IMR-90 (cell line): ENCODE measurements around the gene CYSRT1. TPM values are rescaled to one million over a fixed set of nuclear protein-coding genes. Genes with fewer than 3 reads are reported as not detected.

Source experiments
- ATAC-seq: fragments of 200-7000 bp; cut with Tn5 transposase; 2 replicates; pipeline ENCODE4 v1.9.1; 2020; ENCODE audit warnings: low read depth, mild to moderate bottlenecking, moderate library complexity
- BruUV-seq: library from RNA; stranded (reverse); fragments of 400-500 nt; replicated peaks from 2 replicates; lab custom pipeline; 2021; lab: Mats Ljungman, UMichigan
- CTCF ChIA-PET: fragments of 300-600 bp; formaldehyde crosslinking; extraction: SDS; loops from one replicate; lab custom pipeline; 2021; ENCODE audit warnings: antibody characterized with exemption; lab: Yijun Ruan, JAX
- POLR2A ChIA-PET: fragments of 300-600 bp; sonication (Branson Sonifier 250); formaldehyde crosslinking; loops from one replicate; lab custom pipeline; 2022; ENCODE audit warnings: antibody characterized with exemption; ENCODE audit not compliant: unreplicated experiment; lab: Charles Lee
- DNase-seq: peaks from one replicate; pipeline ENCODE4 v3.0.0; 2013
- H2AFZ ChIP-seq: replicated peaks from 2 replicates; pipeline ENCODE3; 2013; ENCODE audit warnings: low read length, mild to moderate bottlenecking; ENCODE audit not compliant: poor library complexity
- H2AK5ac ChIP-seq: 2 replicates; pipeline ENCODE4 v1.6.1; 2013; ENCODE audit warnings: low read depth, low read length, inconsistent platforms
- H2AK9ac ChIP-seq: replicated peaks from 2 replicates; pipeline ENCODE3; 2013; ENCODE audit warnings: mild to moderate bottlenecking, low read depth, low read length, moderate library complexity; ENCODE audit not compliant: poor library complexity
- H2BK120ac ChIP-seq: 2 replicates; pipeline ENCODE4 v1.6.1; 2013; ENCODE audit warnings: low read depth, low read length, inconsistent platforms
- H2BK15ac ChIP-seq: 3 replicates; pipeline ENCODE4 v1.6.1; 2013; ENCODE audit warnings: low read depth, low read length, inconsistent platforms
- H2BK20ac ChIP-seq: 2 replicates; pipeline ENCODE4 v1.6.1; 2013; ENCODE audit warnings: low read depth, mild to moderate bottlenecking, inconsistent platforms, low read length, moderate library complexity
- H2BK5ac ChIP-seq: 2 replicates; pipeline ENCODE4 v1.6.1; 2013; ENCODE audit warnings: mild to moderate bottlenecking, low read depth, low read length, inconsistent platforms; ENCODE audit not compliant: poor library complexity, severe bottlenecking
- H3K14ac ChIP-seq: replicated peaks from 2 replicates; pipeline ENCODE4 v1.6.1; 2013; ENCODE audit warnings: low read depth, low read length, inconsistent platforms
- H3K18ac ChIP-seq: 2 replicates; pipeline ENCODE4 v1.6.1; 2013; ENCODE audit warnings: low read depth, low read length, control low read depth
- H3K23ac ChIP-seq: 2 replicates; pipeline ENCODE4 v1.6.1; 2013; ENCODE audit warnings: low read depth, low read length, inconsistent platforms
- H3K27ac ChIP-seq: 2 replicates; pipeline ENCODE4 v1.5.1; 2013; ENCODE audit warnings: mild to moderate bottlenecking, control low read depth, low read length; ENCODE audit not compliant: insufficient read depth
- H3K27me3 ChIP-seq: 2 replicates; pipeline ENCODE4 v1.6.1; 2013; ENCODE audit warnings: low read length; ENCODE audit not compliant: control insufficient read depth, insufficient read depth
- H3K36me3 ChIP-seq: 2 replicates; pipeline ENCODE4 v1.6.1; 2013; ENCODE audit warnings: low read length, mixed read lengths; ENCODE audit not compliant: control insufficient read depth, insufficient read depth
- H3K4ac ChIP-seq: 2 replicates; pipeline ENCODE4 v1.6.1; 2013; ENCODE audit warnings: low read depth, low read length, inconsistent platforms
- H3K4me1 ChIP-seq: 2 replicates; pipeline ENCODE4 v1.6.1; 2013; ENCODE audit warnings: low read length, mixed read lengths; ENCODE audit not compliant: control insufficient read depth, insufficient read depth
- H3K4me2 ChIP-seq: 2 replicates; pipeline ENCODE4 v1.6.1; 2013; ENCODE audit warnings: low read depth, mild to moderate bottlenecking, control low read depth, low read length, moderate library complexity
- H3K4me3 ChIP-seq: 2 replicates; pipeline ENCODE4 v1.5.1; 2013; ENCODE audit warnings: low read depth, mild to moderate bottlenecking, control low read depth, low read length, moderate library complexity; ENCODE audit not compliant: insufficient read depth
- H3K56ac ChIP-seq: 2 replicates; pipeline ENCODE4 v1.6.1; 2013; ENCODE audit warnings: low read length, inconsistent platforms; ENCODE audit not compliant: insufficient read depth; ENCODE audit errors: extremely low read depth
- H3K79me1 ChIP-seq, 2 experiments: 2 replicates each; pipeline ENCODE4 v1.6.1; 2013; ENCODE audit warnings: low read length in 2 of 2, inconsistent platforms in 1 of 2, low read depth in 1 of 2
- H3K9ac ChIP-seq: 2 replicates; pipeline ENCODE4 v1.6.1; 2013; ENCODE audit warnings: low read depth, low read length, control low read depth
- H3K9me1 ChIP-seq: 2 replicates; pipeline ENCODE4 v1.6.1; 2013; ENCODE audit warnings: low read length, inconsistent platforms; ENCODE audit not compliant: insufficient read depth
- H3K9me3 ChIP-seq: 2 replicates; pipeline ENCODE4 v1.6.1; 2013; ENCODE audit warnings: low read length; ENCODE audit not compliant: control insufficient read depth, insufficient read depth
- H4K20me1 ChIP-seq: 2 replicates; pipeline ENCODE4 v1.6.1; 2013; ENCODE audit warnings: low read length, inconsistent platforms; ENCODE audit not compliant: insufficient read depth
- H4K5ac ChIP-seq: 2 replicates; pipeline ENCODE4 v1.6.1; 2013; ENCODE audit warnings: mild to moderate bottlenecking, low read depth, low read length, control low read depth
- H4K8ac ChIP-seq, 2 experiments: 2 replicates each; pipeline ENCODE4 v1.6.1; 2013; ENCODE audit warnings: low read depth in 2 of 2, low read length in 2 of 2, control low read depth in 1 of 2, inconsistent platforms in 1 of 2
- H4K91ac ChIP-seq: 2 replicates; pipeline ENCODE4 v1.6.1; 2013; ENCODE audit warnings: low read depth, low read length, inconsistent platforms; ENCODE audit not compliant: insufficient read depth
- BHLHE40 ChIP-seq: fragments of 150-350 bp; IDR thresholded peaks from 2 replicates; pipeline ENCODE4 v1.6.1; 2016; ENCODE audit warnings: mild to moderate bottlenecking, low read depth, low read length
- CEBPB ChIP-seq: IDR thresholded peaks from 2 replicates; pipeline ENCODE4 v1.6.1; 2012; ENCODE audit warnings: low read depth, low read length, improper control_type of control experiment
- CHD1 ChIP-seq: IDR thresholded peaks from 2 replicates; pipeline ENCODE4 v1.6.1; 2012; ENCODE audit warnings: low read depth, low read length, improper control_type of control experiment
- FOS ChIP-seq: fragments of 150-350 bp; IDR thresholded peaks from 2 replicates; pipeline ENCODE4 v1.6.1; 2016; ENCODE audit warnings: low read depth, low read length
- MAFK ChIP-seq: IDR thresholded peaks from 2 replicates; pipeline ENCODE4 v1.6.1; 2012; ENCODE audit warnings: low read depth, low read length, improper control_type of control experiment
- MAZ ChIP-seq: IDR thresholded peaks from 2 replicates; pipeline ENCODE4 v1.6.1; 2012; ENCODE audit warnings: low read depth, mild to moderate bottlenecking, low read length, improper control_type of control experiment, moderate library complexity, borderline replicate concordance
- MXI1 ChIP-seq: IDR thresholded peaks from 2 replicates; pipeline ENCODE4 v1.6.1; 2012; ENCODE audit warnings: low read depth, mild to moderate bottlenecking, low read length, moderate library complexity, borderline replicate concordance
- NFE2L2 ChIP-seq: fragments of 150-350 bp; IDR thresholded peaks from 2 replicates; pipeline ENCODE4 v1.6.1; 2016; ENCODE audit warnings: low read depth, mild to moderate bottlenecking, low read length
- POLR2A ChIP-seq: IDR thresholded peaks from 2 replicates; pipeline ENCODE4 v1.6.1; 2012; ENCODE audit warnings: mild to moderate bottlenecking, low read depth, low read length
- RAD21 ChIP-seq: IDR thresholded peaks from 2 replicates; pipeline ENCODE4 v1.6.1; 2012; ENCODE audit warnings: low read length, improper control_type of control experiment
- RCOR1 ChIP-seq: IDR thresholded peaks from 2 replicates; pipeline ENCODE4 v1.6.1; 2012; ENCODE audit warnings: mild to moderate bottlenecking, low read length, improper control_type of control experiment; ENCODE audit not compliant: insufficient replicate concordance
- RFX5 ChIP-seq: IDR thresholded peaks from 2 replicates; pipeline ENCODE4 v1.8.0; 2012; ENCODE audit warnings: low read depth, mild to moderate bottlenecking, low read length, moderate library complexity
- SMC3 ChIP-seq: fragments of 150-350 bp; IDR thresholded peaks from 2 replicates; pipeline ENCODE4 v1.6.1; 2016; ENCODE audit warnings: low read depth, mild to moderate bottlenecking, antibody characterized with exemption, low read length, moderate library complexity
- WGBS, 2 experiments: methylation state at CpG; one replicate each; pipeline versions ENCODE4 v1.1.5 to v1.1.7; 2013; ENCODE audit warnings: missing lambda C conversion rate in 2 of 2; ENCODE audit not compliant: insufficient read length in 1 of 2; ENCODE audit errors: extremely low coverage in 2 of 2; 5-methylcytosine and 5-hydroxymethylcytosine counted together
- dilution Hi-C: fragments of 300-500 bp; cut with HindIII; formaldehyde crosslinking; loops from one replicate; pipeline ENCODE4 v1.14.3; 2018; ENCODE audit warnings: low sequenced_read_pairs; ENCODE audit not compliant: unreplicated experiment
- in situ Hi-C: fragments of 300-500 bp; cut with MboI; formaldehyde crosslinking; loops from 3 replicates; pipeline ENCODE4 v1.14.3; 2019; ENCODE audit warnings: low sequenced_read_pairs, inconsistent platforms, mixed read lengths
- intact Hi-C: fragments of 100-400 bp; cut with micrococcal nuclease; formaldehyde crosslinking; loops from 2 replicates; pipeline ENCODE4 v1.10.0; 2022
- polyA plus RNA-seq, 3 experiments: library from polyadenylated mRNA; depleted of rRNA; stranded (reverse); fragments of >200 nt; gene quantifications; 2 replicates each; pipeline ENCODE4 v1.2.3, GENCODE V29; 2012; ENCODE audit warnings: low replicate concordance in 1 of 3
- total RNA-seq: library from RNA; depleted of rRNA; stranded (reverse); fragments of >200 nt; gene quantifications from 2 replicates; pipeline ENCODE4 v1.2.3, GENCODE V29; 2012
- TF ChIP-seq, protein P1 (sequence below): fragments of 150-350 bp; IDR thresholded peaks from 2 replicates; pipeline ENCODE4 v1.6.1; 2017; ENCODE audit warnings: mild to moderate bottlenecking, antibody characterized with exemption, low read length, low read depth
- TF ChIP-seq, protein P2 (sequence below): conservative IDR thresholded peaks from 2 replicates; pipeline ENCODE4 v1.5.1; 2012; ENCODE audit warnings: mild to moderate bottlenecking, low read depth, low read length, improper control_type of control experiment
- TF ChIP-seq, protein P3 (sequence below): fragments of 150-350 bp; IDR thresholded peaks from 2 replicates; pipeline ENCODE4 v1.6.1; 2016; ENCODE audit warnings: low read depth, mild to moderate bottlenecking, low read length, moderate library complexity, borderline replicate concordance

Gene CYSRT1
- total and polyA plus RNA-seq, 2 of the 4 experiments (the other 2 are of a cell fraction), result 0.18 to 0.84 TPM

- BruUV-seq, result no TSS peak
- no peak overlapping the region for H3K56ac ChIP-seq
Observed at GRCh38 chr9:137192448-137192780, 32.6 kb upstream of the CYSRT1 start.

More at GRCh38 chr9:137192448-137192780, 32.6 kb upstream of the CYSRT1 start:
- CTCF ChIA-PET, result no interaction called here
- H3K4me1 ChIP-seq, result peaks cover 11% of the 10 kb centered on the region
- H4K20me1 ChIP-seq, result peaks cover 31% of the 10 kb centered on the region
- no peak overlapping the region for H2BK20ac ChIP-seq
- no peak overlapping the region for H4K91ac ChIP-seq
- in situ Hi-C loops (no loop called here), intact Hi-C loops (no loop called here), dilution Hi-C loops (no loop called here)
- no peak overlapping the region for H2AFZ ChIP-seq
- H2AK9ac ChIP-seq, result peak overlapping the region; percentile 72
- H2AK5ac ChIP-seq, result no peak overlapping the region
- no peaks in the 10 kb centered on the region for H3K9me1 ChIP-seq
- H3K79me1 ChIP-seq, result peaks cover 5 to 72% of the 10 kb centered on the region in 2 experiments
- no peak overlapping the region for H3K14ac ChIP-seq
- no peak overlapping the region for H4K8ac ChIP-seq
- POLR2A ChIA-PET, result no interaction called here
- no peak overlapping the region for H3K9ac ChIP-seq
- peaks cover 26% of the 10 kb centered on the region for H3K36me3 ChIP-seq
- no peak for DNase-seq
- no peak overlapping the region for H3K4me2 ChIP-seq
- no peak overlapping the region for H2BK5ac ChIP-seq
- no peak overlapping the region for H2BK15ac ChIP-seq
- no peak overlapping the region for H3K18ac ChIP-seq
- H2BK120ac ChIP-seq, result no peak overlapping the region
- ATAC-seq, result no peak
- H3K27ac ChIP-seq, result no peak overlapping the region
- no peak overlapping the region for H3K4me3 ChIP-seq
- TF ChIP-seq CEBPB (no peak), MAZ (no peak), CHD1 (no peak), MAFK (no peak), FOS (no peak), RCOR1 (no peak), BHLHE40 (no peak), RAD21 (no peak), SMC3 (no peak), POLR2A (no peak), RFX5 (no peak), MXI1 (no peak), NFE2L2 (no peak)
- TF ChIP-seq, protein P1, sequence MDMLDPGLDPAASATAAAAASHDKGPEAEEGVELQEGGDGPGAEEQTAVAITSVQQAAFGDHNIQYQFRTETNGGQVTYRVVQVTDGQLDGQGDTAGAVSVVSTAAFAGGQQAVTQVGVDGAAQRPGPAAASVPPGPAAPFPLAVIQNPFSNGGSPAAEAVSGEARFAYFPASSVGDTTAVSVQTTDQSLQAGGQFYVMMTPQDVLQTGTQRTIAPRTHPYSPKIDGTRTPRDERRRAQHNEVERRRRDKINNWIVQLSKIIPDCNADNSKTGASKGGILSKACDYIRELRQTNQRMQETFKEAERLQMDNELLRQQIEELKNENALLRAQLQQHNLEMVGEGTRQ, result no peak
- TF ChIP-seq, protein P2, sequence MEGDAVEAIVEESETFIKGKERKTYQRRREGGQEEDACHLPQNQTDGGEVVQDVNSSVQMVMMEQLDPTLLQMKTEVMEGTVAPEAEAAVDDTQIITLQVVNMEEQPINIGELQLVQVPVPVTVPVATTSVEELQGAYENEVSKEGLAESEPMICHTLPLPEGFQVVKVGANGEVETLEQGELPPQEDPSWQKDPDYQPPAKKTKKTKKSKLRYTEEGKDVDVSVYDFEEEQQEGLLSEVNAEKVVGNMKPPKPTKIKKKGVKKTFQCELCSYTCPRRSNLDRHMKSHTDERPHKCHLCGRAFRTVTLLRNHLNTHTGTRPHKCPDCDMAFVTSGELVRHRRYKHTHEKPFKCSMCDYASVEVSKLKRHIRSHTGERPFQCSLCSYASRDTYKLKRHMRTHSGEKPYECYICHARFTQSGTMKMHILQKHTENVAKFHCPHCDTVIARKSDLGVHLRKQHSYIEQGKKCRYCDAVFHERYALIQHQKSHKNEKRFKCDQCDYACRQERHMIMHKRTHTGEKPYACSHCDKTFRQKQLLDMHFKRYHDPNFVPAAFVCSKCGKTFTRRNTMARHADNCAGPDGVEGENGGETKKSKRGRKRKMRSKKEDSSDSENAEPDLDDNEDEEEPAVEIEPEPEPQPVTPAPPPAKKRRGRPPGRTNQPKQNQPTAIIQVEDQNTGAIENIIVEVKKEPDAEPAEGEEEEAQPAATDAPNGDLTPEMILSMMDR, result no peak
- TF ChIP-seq, protein P3, sequence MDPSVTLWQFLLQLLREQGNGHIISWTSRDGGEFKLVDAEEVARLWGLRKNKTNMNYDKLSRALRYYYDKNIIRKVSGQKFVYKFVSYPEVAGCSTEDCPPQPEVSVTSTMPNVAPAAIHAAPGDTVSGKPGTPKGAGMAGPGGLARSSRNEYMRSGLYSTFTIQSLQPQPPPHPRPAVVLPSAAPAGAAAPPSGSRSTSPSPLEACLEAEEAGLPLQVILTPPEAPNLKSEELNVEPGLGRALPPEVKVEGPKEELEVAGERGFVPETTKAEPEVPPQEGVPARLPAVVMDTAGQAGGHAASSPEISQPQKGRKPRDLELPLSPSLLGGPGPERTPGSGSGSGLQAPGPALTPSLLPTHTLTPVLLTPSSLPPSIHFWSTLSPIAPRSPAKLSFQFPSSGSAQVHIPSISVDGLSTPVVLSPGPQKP, result no peak
- WGBS, 2 experiments, result 100% methylated on average over 3 of the region's 10 CpGs; no CpG with 5 or more reads in 1 of the 2 experiments
- no peak overlapping the region for H4K5ac ChIP-seq
- no peaks in the 10 kb centered on the region for H3K9me3 ChIP-seq
- no peaks in the 10 kb centered on the region for H3K27me3 ChIP-seq
- no peak overlapping the region for H3K4ac ChIP-seq
- no peak overlapping the region for H3K23ac ChIP-seq
